K562 (cell line): Measurements from ENCODE around the gene RETN. TPM values are rescaled to one million over a fixed set of nuclear protein-coding genes. Genes with fewer than 3 reads are reported as not detected.

Experiments
- BCLAF1 ChIP-seq, 2 experiments: fragments of 450-650 bp in 1 of 2; IDR thresholded peaks; 2 replicates each; pipeline ENCODE4 v1.6.1; 2011 to 2017; ENCODE audit warnings: low read depth in 2 of 2, antibody characterized with exemption in 1 of 2, borderline replicate concordance in 1 of 2, low read length in 1 of 2, mild to moderate bottlenecking in 1 of 2, mixed read lengths in 1 of 2; ENCODE audit not compliant: control insufficient read depth in 1 of 2
- CBX5 ChIP-seq: IDR thresholded peaks from 2 replicates; pipeline ENCODE4 v1.6.1; 2014; ENCODE audit warnings: low read depth, borderline replicate concordance
- CCAR2 ChIP-seq: fragments of 200-400 bp; formaldehyde crosslinking; IDR thresholded peaks from 2 replicates; pipeline ENCODE4 v1.6.1; 2017; ENCODE audit warnings: mild to moderate bottlenecking, low read depth, low read length
- CLOCK ChIP-seq: fragments of 250-450 bp; sonication (Bioruptor Pico); IDR thresholded peaks from 2 replicates; pipeline ENCODE4 v1.4.0; 2020; ENCODE audit warnings: mild to moderate bottlenecking, moderate library complexity, borderline replicate concordance
- FOXP4 ChIP-seq: sonication (generic); formaldehyde crosslinking; IDR thresholded peaks from 2 replicates; pipeline ENCODE4 v1.8.0; 2022; ENCODE audit warnings: mild to moderate bottlenecking, missing genetic modification reagents, borderline replicate concordance
- HSF4 ChIP-seq: fragments of 250-450 bp; sonication (Bioruptor Pico); IDR thresholded peaks from 2 replicates; pipeline ENCODE4 v2.1.2; 2022; ENCODE audit warnings: mild to moderate bottlenecking, moderate library complexity, borderline replicate concordance
- IRF1 ChIP-seq: sonication (generic); formaldehyde crosslinking; IDR thresholded peaks from 2 replicates; pipeline ENCODE4 v1.8.0; 2022; ENCODE audit warnings: missing genetic modification reagents, mild to moderate bottlenecking, borderline replicate concordance
- KAT7 ChIP-seq: sonication (generic); formaldehyde crosslinking; IDR thresholded peaks from 2 replicates; pipeline ENCODE4 v1.8.0; 2022; ENCODE audit warnings: missing genetic modification reagents, mild to moderate bottlenecking, borderline replicate concordance
- KLF6 ChIP-seq: fragments of 250-450 bp; sonication (Bioruptor Pico); IDR thresholded peaks from 2 replicates; pipeline ENCODE4 v1.4.0; 2020; ENCODE audit warnings: mild to moderate bottlenecking, moderate library complexity, borderline replicate concordance
- LCOR ChIP-seq: sonication (generic); formaldehyde crosslinking; IDR thresholded peaks from 2 replicates; pipeline ENCODE4 v1.8.0; 2022; ENCODE audit warnings: mild to moderate bottlenecking, missing genetic modification reagents
- MED1 ChIP-seq: sonication (generic); formaldehyde crosslinking; IDR thresholded peaks from 2 replicates; pipeline ENCODE4 v1.8.1; 2023; ENCODE audit warnings: missing genetic modification reagents, borderline replicate concordance
- NFE2 ChIP-seq: IDR thresholded peaks from 2 replicates; pipeline ENCODE4 v1.6.1; 2014; ENCODE audit warnings: antibody characterized with exemption, low read depth
- ZFP1 ChIP-seq: fragments of 450-650 bp; formaldehyde crosslinking; IDR thresholded peaks from 2 replicates; pipeline ENCODE4 v1.4.0; 2020; ENCODE audit warnings: mild to moderate bottlenecking, mixed read lengths
- ZNF124 ChIP-seq: sonication (generic); formaldehyde crosslinking; IDR thresholded peaks from 2 replicates; pipeline ENCODE4 v1.8.1; 2022; ENCODE audit warnings: missing genetic modification reagents
- ZNF239 ChIP-seq: fragments of 250-450 bp; sonication (Bioruptor Pico); IDR thresholded peaks from 2 replicates; pipeline ENCODE4 v1.4.0; 2020; ENCODE audit warnings: mild to moderate bottlenecking
- ZNF280B ChIP-seq: fragments of 250-450 bp; sonication (Bioruptor Pico); IDR thresholded peaks from 2 replicates; pipeline ENCODE4 v1.5.1; 2021; ENCODE audit warnings: mild to moderate bottlenecking
- ZNF316 ChIP-seq: fragments of 450-650 bp; IDR thresholded peaks from 2 replicates; pipeline ENCODE4 v1.6.1; 2016
- polyA plus RNA-seq, 8 experiments: library from polyadenylated mRNA; depleted of rRNA in 4 of 8; stranded (reverse) in 5 of 8; unstranded in 3 of 8; fragments of >200 nt; fragmentation: Nextera tagmentation in 2 of 8; fragmentation: Illumina TruSeq in 1 of 8; extraction: Ambion mirVana in 2 of 8; extraction: Trizol in 1 of 8; gene quantifications; 2 replicates each; pipeline versions ENCODE4 v1.2.1 to v1.2.3, GENCODE V29; 2011 to 2014; ENCODE audit warnings: inconsistent platforms in 1 of 8, missing spikeins in 1 of 8
- total RNA-seq, 7 experiments: library from RNA; depleted of rRNA in 6 of 7; stranded (reverse); fragments of >200 nt in 6 of 7; fragmentation: Illumina TruSeq in 2 of 7; extraction: Trizol in 2 of 7; gene quantifications; 2 replicates each; pipeline versions ENCODE4 v1.2.1 to v1.2.3, GENCODE V29; 2011 to 2021; ENCODE audit warnings: low replicate concordance in 1 of 7

Gene RETN
- total and polyA plus RNA-seq, 9 of the 15 experiments (the other 6 are each of a cell fraction or from before 2014, with no cell fraction given) = not detected

- TF ChIP-seq CLOCK (CRISPR knock-in tag) = no peak
- TF ChIP-seq FOXP4 (CRISPR knock-in tag) = 0 out of 2 replicates have a peak, but pooled peaks have one; percentile 31
- no peak for TF ChIP-seq ZNF239
- no peak for TF ChIP-seq ZNF316
- TF ChIP-seq ZNF124 (CRISPR knock-in tag) = no peak
- no peak for TF ChIP-seq BCLAF1 (IDR thresholded peaks at IDR 0.05; ENCODE audit: borderline replicate concordance in 1 of 2, control insufficient read depth in 1 of 2, low read depth in 2 of 2, low read length in 1 of 2)
- no peak for TF ChIP-seq LCOR (CRISPR knock-in tag)
- no peak for TF ChIP-seq MED1 (CRISPR knock-in tag)
- TF ChIP-seq NFE2 = no peak
- TF ChIP-seq KAT7 (CRISPR knock-in tag) = no peak
- no peak for TF ChIP-seq IRF1 (CRISPR knock-in tag)
- TF ChIP-seq CBX5 = 0 out of 2 replicates have a peak, but pooled peaks have one; percentile 15
- no peak for TF ChIP-seq ZFP1 (CRISPR knock-in tag)
- TF ChIP-seq HSF4 (CRISPR knock-in tag) = no peak
- TF ChIP-seq KLF6 (CRISPR knock-in tag) = no peak
- TF ChIP-seq ZNF280B (CRISPR knock-in tag) = no peak
- no peak for TF ChIP-seq CCAR2
Measured at GRCh38 chr19:7636691-7637373, 32.0 kb upstream of the RETN start, which contains the start of gene STXBP2 (continued).
